Gastroesophageal sphincter (tissue), 4 donors: Measurements from ENCODE around the gene GMFB. TPM values are rescaled to one million over a fixed set of nuclear protein-coding genes. Genes with fewer than 3 reads are reported as not detected.

Experiments used
- ATAC-seq: fragments of 150-250 bp; one replicate; pipeline ENCODE4 v1.9.1; 2016; ENCODE audit warnings: mild to moderate bottlenecking, moderate library complexity
- H3K27ac ChIP-seq, 4 donors: fragments of 200-600 bp; sonication (generic) in 3 of 4; 1 replicate in 3 of 4; 2 replicates in 1 of 4; pipeline ENCODE4 v1.5.1; 2016 to 2019
- H3K27me3 ChIP-seq: fragments of 200-600 bp; sonication (generic); one replicate; pipeline ENCODE4 v1.5.1; 2019
- H3K36me3 ChIP-seq, 2 donors: fragments of 200-600 bp; sonication (generic); one replicate each; pipeline ENCODE4 v1.5.1; 2019; ENCODE audit warnings: control low read depth in 1 of 2
- H3K4me1 ChIP-seq, 3 donors: fragments of 200-600 bp; sonication (generic); 1 replicate in 2 of 3; 2 replicates in 1 of 3; pipeline ENCODE4 v1.5.1; 2016 to 2019; ENCODE audit warnings: control low read depth in 2 of 3
- H3K4me3 ChIP-seq, 2 donors: fragments of 200-600 bp; sonication (generic); one replicate each; pipeline ENCODE4 v1.5.1; 2019; ENCODE audit warnings: mild to moderate bottlenecking in 1 of 2, moderate library complexity in 1 of 2
- H3K9me3 ChIP-seq, 3 donors: fragments of 200-600 bp; sonication (generic); one replicate each; pipeline ENCODE4 v1.5.1; 2017 to 2019; ENCODE audit warnings: control low read depth in 2 of 3
- CTCF ChIP-seq, 4 experiments: fragments of 200-600 bp in 2 of 4; fragments of 450-650 bp in 2 of 4; sonication (generic) in 1 of 4; IDR thresholded peaks; one replicate each; pipeline ENCODE4 v1.5.1; 2017 to 2019; ENCODE audit warnings: antibody characterized with exemption in 4 of 4, mild to moderate bottlenecking in 2 of 4, moderate library complexity in 2 of 4
- EP300 ChIP-seq: sonication (generic); formaldehyde crosslinking; IDR thresholded peaks from one replicate; pipeline ENCODE4 v1.6.1; 2017; ENCODE audit warnings: antibody characterized with exemption, mild to moderate bottlenecking
- POLR2A ChIP-seq, 2 donors: fragments of 450-650 bp; IDR thresholded peaks; one replicate each; pipeline ENCODE4 v1.6.1; 2017; ENCODE audit warnings: antibody characterized with exemption in 2 of 2, mild to moderate bottlenecking in 2 of 2, moderate library complexity in 1 of 2
- POLR2AphosphoS5 ChIP-seq: sonication (generic); formaldehyde crosslinking; IDR thresholded peaks from one replicate; pipeline ENCODE4 v1.6.1; 2017; ENCODE audit warnings: antibody characterized with exemption
- WGBS, 2 donors: methylation state at CpG; one replicate each; pipeline ENCODE4 v1.1.5; 2018; ENCODE audit warnings: low coverage in 1 of 2; 5-methylcytosine and 5-hydroxymethylcytosine counted together
- total RNA-seq, 4 donors: library from RNA; depleted of rRNA; stranded (reverse); fragments of >200 nt; gene quantifications; one replicate each; pipeline ENCODE4 v1.1.0, GENCODE V29; 2016

The GMFB gene
- total RNA-seq, 4 donors from 2014 or later: 40.0 to 43.7 (median 42.3) TPM

- WGBS, 2 donors: 89% methylated on average over 2 of the region's 3 CpGs; no CpG with 5 or more reads in 1 of the 2 donors
- H3K27ac ChIP-seq: no peak overlapping the region
- H3K4me1 ChIP-seq: no peaks in the 10 kb centered on the region
- H3K27me3 ChIP-seq: peaks cover 7% of the 10 kb centered on the region
- H3K4me3 ChIP-seq: no peak overlapping the region
- TF ChIP-seq EP300: no peak
- TF ChIP-seq POLR2A (IDR thresholded peaks at IDR 0.05): no peak
- no peak for TF ChIP-seq POLR2AphosphoS5
- TF ChIP-seq CTCF (IDR thresholded peaks at IDR 0.05): no peak
- H3K9me3 ChIP-seq: no peaks in the 10 kb centered on the region
- ATAC-seq: no peak
- H3K36me3 ChIP-seq: no peaks in the 10 kb centered on the region
Measured at GRCh38 chr14:54500744-54501143, 12.0 kb upstream of the GMFB start.

- 80 to 83% methylated on average over 5 to 7 of the region's 7 CpGs for WGBS, 2 donors
- no peak for ATAC-seq
Measured at GRCh38 chr14:54498579-54498978, 9.8 kb upstream of the GMFB start.

GRCh38 chr14:54498095-54498531 lies 9.3 kb upstream of the GMFB start:
- no peak for ATAC-seq
- Histone ChIP-seq H3K27ac (no peak overlapping the region), H3K4me1 (no peaks in the 10 kb centered on the region), H3K36me3 (no peaks in the 10 kb centered on the region), H3K4me3 (no peak overlapping the region), H3K9me3 (no peaks in the 10 kb centered on the region), H3K27me3 (peaks cover 7% of the 10 kb centered on the region)
- WGBS, 2 donors: 20 to 83% methylated on average over 1 to 3 of the region's 5 CpGs
- TF ChIP-seq POLR2AphosphoS5 (no peak), POLR2A (IDR thresholded peaks at IDR 0.05) (no peak), CTCF (IDR thresholded peaks at IDR 0.05) (no peak), EP300 (no peak)

More at GRCh38 chr14:54498579-54498978, 9.8 kb upstream of the GMFB start:
- H3K27me3 ChIP-seq: peaks cover 7% of the 10 kb centered on the region
- no peaks in the 10 kb centered on the region for H3K36me3 ChIP-seq
- no peaks in the 10 kb centered on the region for H3K4me1 ChIP-seq
- H3K4me3 ChIP-seq: no peak overlapping the region
- TF ChIP-seq POLR2AphosphoS5: no peak
- TF ChIP-seq EP300: no peak
- no peak for TF ChIP-seq CTCF (IDR thresholded peaks at IDR 0.05)
- TF ChIP-seq POLR2A (IDR thresholded peaks at IDR 0.05): no peak
- H3K9me3 ChIP-seq: no peaks in the 10 kb centered on the region
- no peak overlapping the region for H3K27ac ChIP-seq

- no peak overlapping the region for H3K4me3 ChIP-seq
- H3K27ac ChIP-seq: no peak overlapping the region
- no peak for TF ChIP-seq EP300
- TF ChIP-seq CTCF (IDR thresholded peaks at IDR 0.05): no peak
- TF ChIP-seq POLR2A (IDR thresholded peaks at IDR 0.05): no peak
- no peak for TF ChIP-seq POLR2AphosphoS5
- ATAC-seq: no peak
- H3K27me3 ChIP-seq: peaks cover 7% of the 10 kb centered on the region
- no peaks in the 10 kb centered on the region for H3K4me1 ChIP-seq
- no peaks in the 10 kb centered on the region for H3K36me3 ChIP-seq
- WGBS, 2 donors: 75% methylated on average over 2 of the region's 2 CpGs; no CpG with 5 or more reads in 1 of the 2 donors
- H3K9me3 ChIP-seq: no peaks in the 10 kb centered on the region
Measured at GRCh38 chr14:54497224-54497623, 8.4 kb upstream of the GMFB start.

- TF ChIP-seq EP300: no peak
- no peak for TF ChIP-seq CTCF (IDR thresholded peaks at IDR 0.05)
- no peak for TF ChIP-seq POLR2AphosphoS5
- TF ChIP-seq POLR2A (IDR thresholded peaks at IDR 0.05): no peak
- ATAC-seq: no peak
- Histone ChIP-seq H3K4me1 (peaks cover 0 to 10% (median 5%) of the 10 kb centered on the region in 3 donors), H3K27ac (no peak overlapping the region), H3K27me3 (no peaks in the 10 kb centered on the region), H3K4me3 (no peak overlapping the region), H3K9me3 (no peaks in the 10 kb centered on the region), H3K36me3 (no peaks in the 10 kb centered on the region)
- WGBS, 2 donors: 51 to 80% methylated on average over 1 to 6 of the region's 13 CpGs
Measured at GRCh38 chr14:54493293-54493692, 4.5 kb upstream of the GMFB start.
